ENCODE results near the gene GIPC1.
"Not testable (repeated sequence)": the region's sequence is repeated elsewhere in the genome, so short reads cannot be mapped to it uniquely, and the experiment has no call there.

Gene GIPC1

GRCh38 chr19:14496029-14496833, at the start of gene GIPC1:
GIPC1 (minus strand) TSS chr19:14496127; CDS start chr19:14482976, 13,151 bp downstream.
- peak; percentile 73 for DNase-seq

GRCh38 chr19:14545716-14546082, 49.8 kb upstream of the GIPC1 start:
- DNase-seq, result no peak

- no peak for DNase-seq
These were observed 49.2 kb upstream of the GIPC1 start for GRCh38 chr19:14544977-14545715.

- no peak for DNase-seq
These were observed 48.1 kb upstream of the GIPC1 start for GRCh38 chr19:14544047-14544446.

- no peak for DNase-seq
These were observed 46.9 kb upstream of the GIPC1 start for GRCh38 chr19:14542711-14543328.

- DNase-seq, result not testable (repeated sequence)
These were observed 46.1 kb upstream of the GIPC1 start for GRCh38 chr19:14541979-14542378.

GRCh38 chr19:14540741-14541525, 45.0 kb upstream of the GIPC1 start:
- no peak for DNase-seq

GRCh38 chr19:14536926-14537692, 41.2 kb upstream of the GIPC1 start:
- DNase-seq, result no peak

- no peak for DNase-seq
These were observed 37.5 kb upstream of the GIPC1 start for GRCh38 chr19:14533450-14533849.

- no peak for DNase-seq
These were observed 34.6 kb upstream of the GIPC1 start for GRCh38 chr19:14530506-14530905.

GRCh38 chr19:14530005-14530348, 34.0 kb upstream of the GIPC1 start:
- peak; percentile 39 for DNase-seq

GRCh38 chr19:14529254-14530004, 33.5 kb upstream of the GIPC1 start, which contains the start of gene TECR:
TECR (plus strand) TSS chr19:14529594; CDS start chr19:14529697, 103 bp downstream.
- peak; percentile 100 for DNase-seq

GRCh38 chr19:14528419-14529253, 32.7 kb upstream of the GIPC1 start:
- DNase-seq, result peak; percentile 37

GRCh38 chr19:14526423-14526822, 30.5 kb upstream of the GIPC1 start:
- DNase-seq, result no peak

GRCh38 chr19:14525729-14526128, 29.8 kb upstream of the GIPC1 start:
- no peak for DNase-seq

- no peak for DNase-seq
These were observed 24.6 kb upstream of the GIPC1 start for GRCh38 chr19:14520543-14520942.

- DNase-seq, result peak; percentile 56
These were observed 24.0 kb upstream of the GIPC1 start for GRCh38 chr19:14519860-14520407.

GRCh38 chr19:14519245-14519859, 23.4 kb upstream of the GIPC1 start:
- DNase-seq, result no peak

GRCh38 chr19:14517840-14518505, 22.0 kb upstream of the GIPC1 start, which contains the start of gene DNAJB1:
DNAJB1 (minus strand) TSS chr19:14518397; CDS start chr19:14518349, 48 bp downstream.
- peak; percentile 60 for DNase-seq
